COLO829 (cell line): Measurements from ENCODE around the gene FATE1.
"Not testable (repeated sequence)": the region's sequence is repeated elsewhere in the genome, so short reads cannot be mapped to it uniquely, and the experiment has no call there.

Experiments used
- DNase-seq: peaks from one replicate; pipeline ENCODE4 v3.0.0; 2012; ENCODE audit warnings: low spot score

The FATE1 gene

GRCh38 chrX:151715752-151716151 lies at the start of gene FATE1:
Gene FATE1 (plus strand): TSS chrX:151716035. CDS start chrX:151716120, 85 bp downstream.
- no peak for DNase-seq

DNA sequence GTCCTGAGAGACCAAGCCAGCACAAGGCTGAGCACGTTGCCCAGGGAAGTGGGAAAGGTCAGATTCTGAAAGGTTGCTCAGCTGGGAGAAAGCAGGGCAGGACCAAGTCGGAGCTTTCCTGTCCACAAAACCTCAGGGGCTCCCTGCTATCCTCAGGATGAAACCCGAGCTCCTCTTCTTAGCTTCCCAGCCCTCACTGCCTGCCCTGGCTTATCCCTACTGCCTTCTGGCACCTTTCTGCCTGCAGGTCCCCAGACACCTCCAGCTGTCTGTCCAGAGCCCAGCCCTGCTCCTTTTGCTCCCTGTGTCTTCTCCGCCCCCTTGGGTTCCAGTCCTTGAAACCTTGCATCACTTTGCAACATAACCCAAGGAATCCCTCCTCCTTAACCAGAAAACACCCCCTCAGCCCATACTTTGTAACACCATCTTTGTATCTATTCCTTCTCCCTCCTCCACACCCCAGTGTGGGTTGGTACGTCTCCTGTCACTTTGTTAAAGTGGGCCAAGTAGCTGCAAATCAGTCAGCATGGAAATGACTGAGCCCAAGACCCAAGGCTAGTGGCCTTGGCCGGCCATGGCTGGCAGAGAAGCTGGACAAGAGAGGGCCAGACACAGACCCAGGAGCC lies 40.6 kb upstream of the FATE1 start:
- no peak for DNase-seq

- no peak for DNase-seq
Measured at GRCh38 chrX:151676196-151676595, 39.6 kb upstream of the FATE1 start.

GRCh38 chrX:151679798-151680402 lies 35.9 kb upstream of the FATE1 start:
- DNase-seq, result no peak

GRCh38 chrX:151680805-151681204 lies 35.0 kb upstream of the FATE1 start:
- DNase-seq, result peak; percentile 14

- no peak for DNase-seq
Measured at GRCh38 chrX:151687635-151688034, 28.2 kb upstream of the FATE1 start.

GRCh38 chrX:151688695-151689094 lies 27.1 kb upstream of the FATE1 start:
- no peak for DNase-seq

- no peak for DNase-seq
Measured at GRCh38 chrX:151692825-151693224, 23.0 kb upstream of the FATE1 start.

DNA sequence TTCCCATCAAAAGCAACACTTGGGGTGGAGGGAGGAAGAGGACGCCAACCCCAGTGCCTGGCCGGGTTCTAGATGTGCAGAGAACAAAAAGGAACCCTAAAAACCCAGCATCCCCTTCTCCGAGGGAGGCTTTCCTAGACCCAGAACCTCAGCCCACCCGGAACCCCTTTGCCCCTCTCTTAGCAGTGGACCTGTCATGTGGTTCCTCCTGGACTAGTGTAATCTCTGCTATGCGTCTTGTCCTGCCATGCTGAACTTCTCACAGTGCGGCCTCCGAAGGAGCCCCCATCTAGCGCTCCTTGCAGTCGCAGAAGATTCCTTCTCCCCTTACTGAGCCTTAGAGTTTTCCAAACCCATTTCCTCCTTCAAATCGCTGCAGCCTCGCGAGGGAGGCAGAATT lies 21.7 kb upstream of the FATE1 start:
- no peak for DNase-seq

DNA sequence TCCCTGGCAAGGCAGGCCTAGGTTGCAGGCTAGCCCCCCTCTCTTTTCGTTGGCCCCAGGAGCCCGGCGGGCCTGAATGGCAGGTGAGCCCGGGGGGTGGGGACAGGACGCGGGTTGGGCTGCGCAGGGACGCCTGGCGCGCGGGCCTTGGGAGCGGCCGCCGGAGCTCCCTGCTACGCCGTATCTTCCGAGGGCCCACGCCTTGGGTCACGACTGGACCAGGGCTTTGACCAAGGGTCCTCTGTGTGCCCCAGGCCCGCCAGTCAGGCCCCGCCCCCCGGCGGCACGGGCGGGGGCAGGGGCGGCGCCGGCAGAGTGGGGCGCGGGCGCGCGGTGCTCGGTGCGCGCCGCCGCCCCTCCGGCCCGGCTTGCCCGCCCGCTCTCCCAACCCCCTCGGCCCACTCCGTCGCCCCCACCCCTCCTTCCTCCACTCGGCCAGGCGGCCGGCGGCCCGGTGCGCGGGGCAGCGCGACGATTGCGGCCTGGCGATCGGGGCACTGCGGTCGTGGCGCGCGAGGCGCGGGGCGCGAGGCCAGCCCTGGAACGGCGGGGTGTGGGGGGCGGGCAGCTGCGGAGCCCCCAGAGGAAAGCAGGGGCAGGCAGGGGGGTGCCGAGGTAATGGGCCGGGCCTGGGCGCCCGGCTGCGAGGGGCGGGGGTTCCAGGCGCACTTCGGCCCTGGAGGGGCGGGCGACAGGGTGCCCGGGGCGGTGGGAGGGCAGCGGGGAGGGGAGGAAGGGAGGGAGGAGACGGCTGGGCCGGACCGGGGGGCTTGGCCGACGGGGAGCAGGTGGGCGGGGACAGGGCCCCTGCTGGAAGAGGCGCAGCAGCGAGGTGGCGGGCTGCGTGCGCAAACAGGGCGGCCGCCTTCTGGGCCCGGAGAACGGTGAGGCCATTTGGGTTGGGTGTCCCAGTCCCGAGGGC lies 20.9 kb upstream of the FATE1 start, which contains the start of gene PRRG3:
Gene PRRG3 (plus strand): TSS at position 798 of the 922 bp plus-strand sequence. CDS start 3,357 bp downstream, outside the sequence.
- DNase-seq, result no peak

- no peak for DNase-seq
Measured at GRCh38 chrX:151695583-151696340, 20.1 kb upstream of the FATE1 start.

GRCh38 chrX:151697082-151697481 lies 18.8 kb upstream of the FATE1 start:
- not testable (repeated sequence) for DNase-seq

GRCh38 chrX:151697522-151697921 lies 18.3 kb upstream of the FATE1 start:
- peak; percentile 22 for DNase-seq

- no peak for DNase-seq
Measured at GRCh38 chrX:151698485-151698884, 17.4 kb upstream of the FATE1 start.

DNA sequence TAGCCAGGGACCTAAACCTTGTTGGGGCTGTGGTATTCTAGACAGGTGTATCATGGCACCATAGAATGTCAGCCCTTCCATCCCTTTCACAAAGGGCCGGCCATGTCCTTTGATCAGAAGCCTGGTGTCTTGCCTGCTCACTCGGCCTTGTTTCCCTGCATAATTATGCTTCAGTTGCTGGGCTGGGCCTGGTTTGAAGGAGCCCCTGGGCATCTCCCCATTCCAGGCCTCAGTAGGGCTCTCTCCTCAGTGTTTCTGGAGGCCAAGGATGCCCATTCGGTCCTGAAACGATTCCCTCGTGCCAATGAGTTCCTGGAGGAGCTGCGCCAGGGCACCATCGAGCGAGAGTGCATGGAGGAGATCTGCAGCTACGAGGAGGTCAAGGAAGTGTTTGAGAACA lies 16.1 kb upstream of the FATE1 start:
- no peak for DNase-seq

DNA sequence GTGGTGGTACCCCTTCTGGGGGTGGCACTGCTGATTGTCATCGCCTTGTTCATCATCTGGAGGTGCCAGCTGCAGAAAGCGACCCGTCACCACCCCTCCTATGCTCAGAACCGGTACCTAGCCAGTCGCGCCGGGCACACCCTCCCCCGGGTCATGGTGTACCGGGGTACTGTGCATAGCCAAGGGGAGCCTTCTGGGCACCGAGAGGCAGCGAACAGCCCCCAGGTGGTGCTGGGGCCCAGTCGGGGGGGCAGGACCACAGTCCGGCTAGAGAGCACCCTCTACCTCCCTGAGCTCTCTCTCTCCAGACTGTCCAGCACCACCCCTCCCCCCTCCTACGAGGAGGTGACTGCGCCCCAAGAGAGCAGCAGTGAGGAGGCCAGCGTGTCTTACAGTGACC lies 15.3 kb upstream of the FATE1 start:
- DNase-seq, result no peak

GRCh38 chrX:151701071-151701470 lies 14.8 kb upstream of the FATE1 start:
- DNase-seq, result no peak

DNA sequence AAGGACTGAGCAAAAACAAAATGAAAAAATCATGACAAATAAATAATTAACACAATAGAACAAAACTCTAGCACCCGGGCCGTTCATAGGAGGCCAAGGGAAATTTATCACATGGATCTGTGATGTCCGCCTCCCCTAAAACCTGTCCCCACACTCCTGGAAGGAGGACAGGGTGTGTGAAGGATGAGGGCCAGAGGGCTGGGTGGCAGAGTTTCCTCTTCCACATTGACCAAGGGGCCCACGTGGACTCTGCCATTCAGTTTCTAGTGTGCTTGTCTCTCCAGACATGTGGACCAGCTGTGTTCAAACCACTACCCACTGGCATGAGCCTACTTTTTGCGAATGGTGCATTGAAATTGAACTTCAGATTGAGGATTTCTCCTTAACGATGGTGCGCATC lies 14.3 kb upstream of the FATE1 start:
- no peak for DNase-seq

- no peak for DNase-seq
Measured at GRCh38 chrX:151702026-151702714, 13.7 kb upstream of the FATE1 start.

DNA sequence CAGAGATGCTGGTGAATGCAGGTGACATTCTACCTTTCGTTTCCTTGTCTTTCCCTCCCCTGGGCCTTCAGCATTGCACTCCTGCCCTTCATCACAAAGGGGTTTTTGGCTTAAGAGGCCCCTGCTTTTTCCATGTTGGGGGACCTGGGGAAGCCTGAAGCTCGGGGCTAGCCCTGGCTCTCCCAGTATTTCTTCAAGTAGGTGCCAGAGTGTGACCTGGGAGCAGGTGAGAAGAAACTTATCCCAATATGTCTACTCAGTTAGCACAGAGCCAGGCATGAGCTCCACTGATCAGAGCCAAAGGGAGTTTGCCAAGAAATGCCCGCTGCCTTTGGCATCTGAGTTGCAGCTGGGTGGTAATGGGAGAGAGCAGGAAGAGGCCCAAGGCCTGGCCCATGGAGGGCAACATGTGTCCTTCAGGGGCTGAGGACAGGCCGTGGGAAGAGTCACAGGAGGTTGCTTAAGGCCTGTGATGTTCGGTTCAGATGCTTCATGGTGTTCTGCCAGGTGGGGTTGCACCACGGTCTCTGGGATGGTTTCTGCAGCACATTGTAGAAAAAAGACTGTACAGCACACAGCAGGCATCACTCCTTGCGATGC lies 13.0 kb upstream of the FATE1 start:
- no peak for DNase-seq

GRCh38 chrX:151703487-151703886 lies 12.3 kb upstream of the FATE1 start:
- no peak for DNase-seq
